GM13977 (cell line): ENCODE measurements around the gene CYP39A1.

Source experiments
- DNase-seq: peaks from one replicate; pipeline ENCODE4 v3.0.0; 2012; ENCODE audit warnings: low spot score
- in situ Hi-C: fragments of 300-500 bp; cut with MboI; formaldehyde crosslinking; loops from one replicate; pipeline ENCODE4 v1.12.0; 2022; ENCODE audit warnings: low sequenced_read_pairs, low pct_unique_long_range_greater_than_20kb, mixed read lengths, inconsistent platforms; ENCODE audit not compliant: unreplicated experiment
- TF ChIP-seq, protein P1 (sequence below): IDR thresholded peaks from 2 replicates; pipeline ENCODE4 v1.5.1; 2012; ENCODE audit warnings: mild to moderate bottlenecking, control low read depth; ENCODE audit not compliant: insufficient read depth; ENCODE audit errors: extremely low read depth, missing control alignments

The CYP39A1 gene

GRCh38 chr6:46598215-46598614, 54.4 kb downstream of the CYP39A1 start:
- in situ Hi-C loops = no loop called here
- TF ChIP-seq, protein P1, sequence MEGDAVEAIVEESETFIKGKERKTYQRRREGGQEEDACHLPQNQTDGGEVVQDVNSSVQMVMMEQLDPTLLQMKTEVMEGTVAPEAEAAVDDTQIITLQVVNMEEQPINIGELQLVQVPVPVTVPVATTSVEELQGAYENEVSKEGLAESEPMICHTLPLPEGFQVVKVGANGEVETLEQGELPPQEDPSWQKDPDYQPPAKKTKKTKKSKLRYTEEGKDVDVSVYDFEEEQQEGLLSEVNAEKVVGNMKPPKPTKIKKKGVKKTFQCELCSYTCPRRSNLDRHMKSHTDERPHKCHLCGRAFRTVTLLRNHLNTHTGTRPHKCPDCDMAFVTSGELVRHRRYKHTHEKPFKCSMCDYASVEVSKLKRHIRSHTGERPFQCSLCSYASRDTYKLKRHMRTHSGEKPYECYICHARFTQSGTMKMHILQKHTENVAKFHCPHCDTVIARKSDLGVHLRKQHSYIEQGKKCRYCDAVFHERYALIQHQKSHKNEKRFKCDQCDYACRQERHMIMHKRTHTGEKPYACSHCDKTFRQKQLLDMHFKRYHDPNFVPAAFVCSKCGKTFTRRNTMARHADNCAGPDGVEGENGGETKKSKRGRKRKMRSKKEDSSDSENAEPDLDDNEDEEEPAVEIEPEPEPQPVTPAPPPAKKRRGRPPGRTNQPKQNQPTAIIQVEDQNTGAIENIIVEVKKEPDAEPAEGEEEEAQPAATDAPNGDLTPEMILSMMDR = no peak
- DNase-seq = no peak

GRCh38 chr6:46592740-46593139, 59.9 kb downstream of the CYP39A1 start:
- no peak for DNase-seq
- in situ Hi-C loops = no loop called here

GRCh38 chr6:46592046-46592445, 60.6 kb downstream of the CYP39A1 start:
- no peak for DNase-seq
- TF ChIP-seq, protein P1 = no peak
- in situ Hi-C loops = no loop called here

More at GRCh38 chr6:46592740-46593139, 59.9 kb downstream of the CYP39A1 start:
- TF ChIP-seq, protein P1 = no peak

- in situ Hi-C loops = no loop called here
- TF ChIP-seq, protein P1 = no peak
- no peak for DNase-seq
Measured at GRCh38 chr6:46590765-46591164, 61.9 kb downstream of the CYP39A1 start.

DNA sequence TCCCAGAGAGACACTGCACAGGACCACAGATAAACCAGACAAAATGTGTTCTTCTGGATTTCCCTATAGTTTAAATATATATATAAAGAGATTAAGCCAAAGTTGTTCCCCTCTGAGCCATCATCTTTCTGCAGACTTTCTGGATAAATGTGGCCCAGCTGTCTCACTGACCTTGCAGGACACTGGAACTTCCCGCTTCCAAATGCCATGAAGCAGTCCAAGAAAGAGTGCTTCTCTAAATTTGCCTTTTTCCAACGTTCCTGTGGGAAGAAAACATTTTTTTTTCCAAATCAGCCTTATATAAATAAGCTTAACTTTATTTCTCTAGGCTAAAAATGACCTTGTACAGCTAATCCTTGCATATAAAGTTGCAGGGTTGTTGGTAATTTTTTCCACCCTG, 65.7 kb downstream of the CYP39A1 start:
- TF ChIP-seq, protein P1 = no peak
- in situ Hi-C loops = no loop called here
- DNase-seq = no peak

- no peak for DNase-seq
- in situ Hi-C loops = no loop called here
- TF ChIP-seq, protein P1 = no peak
Measured at GRCh38 chr6:46584586-46584985, 68.0 kb downstream of the CYP39A1 start.

DNA sequence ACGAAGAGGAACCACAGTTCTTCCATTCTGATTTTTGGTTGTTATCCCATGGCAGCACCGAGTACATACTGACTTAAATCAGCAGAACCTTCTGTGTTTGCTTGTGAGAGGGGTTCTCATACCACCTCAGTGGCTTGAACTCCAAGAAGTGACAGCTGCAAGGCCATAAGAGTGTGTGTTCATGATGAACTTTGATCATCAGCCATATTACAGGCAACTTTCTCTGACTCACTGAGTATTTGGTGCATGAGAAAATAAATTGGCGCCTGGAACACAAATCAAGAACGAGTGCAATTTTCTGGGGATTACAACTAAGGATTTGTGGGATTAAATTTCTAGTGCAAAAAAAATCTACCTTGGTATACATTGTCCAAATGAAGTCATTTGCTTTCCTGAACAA, 68.9 kb downstream of the CYP39A1 start:
- DNase-seq = no peak
- in situ Hi-C loops = no loop called here
- TF ChIP-seq, protein P1 = no peak
